Prostate gland (tissue), 2 donors: ENCODE measurements around the gene PRKRIP1.

Experiments
- CTCF ChIP-seq, 4 experiments: fragments of 200-600 bp in 2 of 4; fragments of 450-650 bp in 2 of 4; sonication (generic) in 2 of 4; IDR thresholded peaks; 1 replicate in 3 of 4; 2 replicates in 1 of 4; pipeline ENCODE4 v1.5.1; 2016 to 2019; ENCODE audit warnings: antibody characterized with exemption in 4 of 4, mild to moderate bottlenecking in 2 of 4, moderate library complexity in 2 of 4
- POLR2A ChIP-seq: fragments of 450-650 bp; IDR thresholded peaks from one replicate; pipeline ENCODE4 v1.6.1; 2016; ENCODE audit warnings: antibody characterized with exemption, mild to moderate bottlenecking
- POLR2AphosphoS5 ChIP-seq: sonication (generic); formaldehyde crosslinking; IDR thresholded peaks from one replicate; pipeline ENCODE4 v1.6.1; 2017; ENCODE audit warnings: antibody characterized with exemption

- no peak for TF ChIP-seq CTCF (IDR thresholded peaks at IDR 0.05)
- TF ChIP-seq POLR2AphosphoS5 = no peak
- TF ChIP-seq POLR2A = no peak
Measured at GRCh38 chr7:102413091-102413490, 16.9 kb downstream of the PRKRIP1 start.
